Right ventricle myocardium inferior (tissue), 1 donor: ENCODE results near the gene TREH. TPM values are rescaled to one million over a fixed set of nuclear protein-coding genes. Genes with fewer than 3 reads are reported as not detected.

Experiments used
- ATAC-seq: fragments of 200-7000 bp; cut with Tn5 transposase; one replicate; pipeline ENCODE4 v1.9.1; 2020; ENCODE audit warnings: mild to moderate bottlenecking, moderate library complexity
- DNase-seq: peaks from one replicate; pipeline ENCODE4 v3.0.0; 2021; ENCODE audit errors: missing footprints
- intact Hi-C: fragments of 100-400 bp; cut with DNase I; formaldehyde crosslinking; loops from one replicate; pipeline ENCODE4 v1.11.0; 2022
- microRNA-seq: library from miRNA; unstranded; fragments of <30 nt; microRNA quantifications from one replicate; pipeline ENCODE4 v1.2.0, GENCODE V29; 2020
- total RNA-seq: library from RNA; stranded (reverse); fragmentation: NEBNext Ultra II Directional; extraction: Animal tissue kit (Norgen Biotek cat#: 25700); gene quantifications from one replicate; pipeline ENCODE4 v1.2.1, GENCODE V29; 2021
- donor health status: DM: no; HTN: yes; CAD: no; lungs with severe emphysema.

Gene TREH
- total RNA-seq, 1 donor from 2014 or later = not detected

- ATAC-seq (peak; percentile 48), DNase-seq (peak; percentile 90)
- intact Hi-C loops = no loop called here
These were observed 70.9 kb downstream of the TREH start for GRCh38 chr11:118608360-118609227.

- peak; percentile 44 for ATAC-seq
- DNase-seq = peak; percentile 88
- intact Hi-C loops = no loop called here
These were observed 71.8 kb downstream of the TREH start, which contains the start of gene PHLDB1 for GRCh38 chr11:118607401-118608359. TSS of gene PHLDB1 (plus strand) at chr11:118607615. CDS start at chr11:118613837, 6,222 bp downstream.

Small RNAs within 50 kb of the gene (microRNA-seq; reads per million reads assigned to microRNA genes)
- not detected for gene MIR6716

Other genes with a start within 250 kb of the TREH start
- 24.3 TPM for gene KMT2A, start 243.2 kb downstream of the TREH start, total RNA-seq
- 0.92 TPM for gene TTC36, start 152.2 kb downstream of the TREH start, total RNA-seq
- gene TMEM25, start 148.5 kb downstream of the TREH start, total RNA-seq = 10.8 TPM
- 24.9 TPM for gene IFT46, start 113.7 kb downstream of the TREH start, total RNA-seq
- 93.4 TPM for gene ARCN1, start 107.2 kb downstream of the TREH start, total RNA-seq
- 115 TPM for gene PHLDB1, start 72.0 kb downstream of the TREH start, total RNA-seq
- gene DDX6, start 111.5 kb upstream of the TREH start, total RNA-seq = 121 TPM
- gene CXCR5, start 204.2 kb upstream of the TREH start, total RNA-seq = not detected
- 44.5 TPM for gene BCL9L, start 246.3 kb upstream of the TREH start, total RNA-seq